OCI-LY1 (cell line): ENCODE data around the gene MMEL1.

Source experiments
- H2AFZ ChIP-seq: fragments of 200-600 bp; sonication (generic), shearing (Covaris generic); 2 replicates; pipeline ENCODE4 v1.6.0; 2014; ENCODE audit warnings: antibody characterized with exemption, mild to moderate bottlenecking, low read length
- H3F3A ChIP-seq: fragments of 200-600 bp; sonication (generic), shearing (Covaris generic); 2 replicates; pipeline ENCODE4 v1.6.0; 2014; ENCODE audit warnings: mild to moderate bottlenecking, antibody characterized with exemption, low read length, moderate library complexity; ENCODE audit not compliant: insufficient read depth
- H3K27ac ChIP-seq: fragments of 200-600 bp; sonication (generic); 2 replicates; pipeline ENCODE4 v1.5.1; 2014; ENCODE audit warnings: low read length, mixed run types, mild to moderate bottlenecking, low read depth; ENCODE audit not compliant: poor library complexity, severe bottlenecking
- H3K27me3 ChIP-seq: fragments of 200-600 bp; sonication (generic); 2 replicates; pipeline ENCODE4 v1.6.0; 2014; ENCODE audit warnings: antibody characterized with exemption, mild to moderate bottlenecking, low read length, moderate library complexity; ENCODE audit not compliant: insufficient read depth
- H3K36me3 ChIP-seq: fragments of 200-600 bp; sonication (generic); 2 replicates; pipeline ENCODE4 v1.6.1; 2014; ENCODE audit warnings: mild to moderate bottlenecking, antibody characterized with exemption, low read length, moderate library complexity, mixed read lengths; ENCODE audit not compliant: insufficient read depth
- H3K4me1 ChIP-seq: fragments of 200-600 bp; sonication (generic); 2 replicates; pipeline ENCODE4 v1.5.1; 2014; ENCODE audit warnings: mild to moderate bottlenecking, low read length, moderate library complexity; ENCODE audit not compliant: insufficient read depth, severe bottlenecking
- H3K4me2 ChIP-seq: fragments of 200-600 bp; sonication (generic), shearing (Covaris generic); 2 replicates; pipeline ENCODE4 v1.6.1; 2014; ENCODE audit warnings: low read length
- H3K4me3 ChIP-seq: fragments of 200-600 bp; sonication (generic); 2 replicates; pipeline ENCODE4 v1.5.1; 2014; ENCODE audit warnings: low read length, low read depth, mild to moderate bottlenecking, mixed read lengths; ENCODE audit not compliant: poor library complexity, severe bottlenecking
- H3K79me2 ChIP-seq: fragments of 200-600 bp; shearing (Covaris generic); 2 replicates; pipeline ENCODE4 v1.6.1; 2016; ENCODE audit warnings: mixed run types, low read length, mixed read lengths; ENCODE audit not compliant: insufficient read depth
- H3K9ac ChIP-seq: fragments of 200-600 bp; sonication (generic), shearing (Covaris generic); 2 replicates; pipeline ENCODE4 v1.6.1; 2014; ENCODE audit warnings: mild to moderate bottlenecking, low read length, mixed read lengths
- H3K9me2 ChIP-seq: fragments of 200-600 bp; sonication (generic), shearing (Covaris generic); 2 replicates; pipeline ENCODE4 v1.6.1; 2014; ENCODE audit warnings: low read depth, mild to moderate bottlenecking, low read length, mixed read lengths
- H3K9me3 ChIP-seq: fragments of 200-600 bp; shearing (Covaris generic); 2 replicates; pipeline ENCODE4 v1.6.1; 2014; ENCODE audit warnings: low read length, mixed read lengths
- H4K20me1 ChIP-seq: fragments of 200-600 bp; sonication (generic), shearing (Covaris generic); 2 replicates; pipeline ENCODE4 v1.6.0; 2016; ENCODE audit warnings: mild to moderate bottlenecking, low read length; ENCODE audit not compliant: insufficient read depth
- EZH2 ChIP-seq: fragments of 200-600 bp; sonication (generic), shearing (Covaris generic); IDR thresholded peaks from 2 replicates; pipeline ENCODE4 v1.8.0; 2017; ENCODE audit warnings: borderline replicate concordance, mixed run types, mild to moderate bottlenecking, antibody characterized with exemption, low read length, moderate library complexity, mixed read lengths
- TF ChIP-seq, protein P1 (sequence below): fragments of 200-600 bp; sonication (generic), shearing (Covaris generic); IDR thresholded peaks from 2 replicates; pipeline ENCODE4 v1.5.1; 2017; ENCODE audit warnings: mild to moderate bottlenecking, antibody characterized with exemption, low read length, moderate library complexity, mixed read lengths

Gene MMEL1

GRCh38 chr1:2585318-2586092 lies 47.3 kb downstream of the MMEL1 start:
- no peak overlapping the region for H2AFZ ChIP-seq
- H3K4me1 ChIP-seq = peaks cover 18% of the 10 kb centered on the region

GRCh38 chr1:2584686-2585317 lies 48.0 kb downstream of the MMEL1 start:
- Histone ChIP-seq H3K4me3 (peak overlapping the region; percentile 74), H2AFZ (no peak overlapping the region), H3F3A (no peaks in the 10 kb centered on the region), H3K4me1 (peaks cover 18% of the 10 kb centered on the region), H3K27ac (peak overlapping the region; percentile 16), H3K36me3 (no peaks in the 10 kb centered on the region), H3K9ac (peak overlapping the region; percentile 78), H3K79me2 (no peaks in the 10 kb centered on the region), H3K4me2 (peak overlapping the region; percentile 80), H3K9me3 (no peaks in the 10 kb centered on the region), H3K9me2 (no peaks in the 10 kb centered on the region), H4K20me1 (no peaks in the 10 kb centered on the region), H3K27me3 (no peaks in the 10 kb centered on the region; the same call in 1 of the 2 replicates)
- TF ChIP-seq, protein P1, sequence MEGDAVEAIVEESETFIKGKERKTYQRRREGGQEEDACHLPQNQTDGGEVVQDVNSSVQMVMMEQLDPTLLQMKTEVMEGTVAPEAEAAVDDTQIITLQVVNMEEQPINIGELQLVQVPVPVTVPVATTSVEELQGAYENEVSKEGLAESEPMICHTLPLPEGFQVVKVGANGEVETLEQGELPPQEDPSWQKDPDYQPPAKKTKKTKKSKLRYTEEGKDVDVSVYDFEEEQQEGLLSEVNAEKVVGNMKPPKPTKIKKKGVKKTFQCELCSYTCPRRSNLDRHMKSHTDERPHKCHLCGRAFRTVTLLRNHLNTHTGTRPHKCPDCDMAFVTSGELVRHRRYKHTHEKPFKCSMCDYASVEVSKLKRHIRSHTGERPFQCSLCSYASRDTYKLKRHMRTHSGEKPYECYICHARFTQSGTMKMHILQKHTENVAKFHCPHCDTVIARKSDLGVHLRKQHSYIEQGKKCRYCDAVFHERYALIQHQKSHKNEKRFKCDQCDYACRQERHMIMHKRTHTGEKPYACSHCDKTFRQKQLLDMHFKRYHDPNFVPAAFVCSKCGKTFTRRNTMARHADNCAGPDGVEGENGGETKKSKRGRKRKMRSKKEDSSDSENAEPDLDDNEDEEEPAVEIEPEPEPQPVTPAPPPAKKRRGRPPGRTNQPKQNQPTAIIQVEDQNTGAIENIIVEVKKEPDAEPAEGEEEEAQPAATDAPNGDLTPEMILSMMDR = no peak
- TF ChIP-seq EZH2 = no peak

More at GRCh38 chr1:2585318-2586092, 47.3 kb downstream of the MMEL1 start:
- no peaks in the 10 kb centered on the region for H3K9me3 ChIP-seq
- no peaks in the 10 kb centered on the region for H3F3A ChIP-seq
- peak overlapping the region; percentile 80 for H3K4me2 ChIP-seq
- no peaks in the 10 kb centered on the region; the same call in 1 of the 2 replicates for H3K27me3 ChIP-seq
- H3K27ac ChIP-seq = peak overlapping the region; percentile 75
- no peaks in the 10 kb centered on the region for H3K36me3 ChIP-seq
- TF ChIP-seq, protein P1 = no peak
- TF ChIP-seq EZH2 = no peak
- peak overlapping the region; percentile 74 for H3K4me3 ChIP-seq
- H3K9me2 ChIP-seq = no peaks in the 10 kb centered on the region
- H3K9ac ChIP-seq = peak overlapping the region; percentile 78
- no peaks in the 10 kb centered on the region for H3K79me2 ChIP-seq
- H4K20me1 ChIP-seq = no peaks in the 10 kb centered on the region

DNA sequence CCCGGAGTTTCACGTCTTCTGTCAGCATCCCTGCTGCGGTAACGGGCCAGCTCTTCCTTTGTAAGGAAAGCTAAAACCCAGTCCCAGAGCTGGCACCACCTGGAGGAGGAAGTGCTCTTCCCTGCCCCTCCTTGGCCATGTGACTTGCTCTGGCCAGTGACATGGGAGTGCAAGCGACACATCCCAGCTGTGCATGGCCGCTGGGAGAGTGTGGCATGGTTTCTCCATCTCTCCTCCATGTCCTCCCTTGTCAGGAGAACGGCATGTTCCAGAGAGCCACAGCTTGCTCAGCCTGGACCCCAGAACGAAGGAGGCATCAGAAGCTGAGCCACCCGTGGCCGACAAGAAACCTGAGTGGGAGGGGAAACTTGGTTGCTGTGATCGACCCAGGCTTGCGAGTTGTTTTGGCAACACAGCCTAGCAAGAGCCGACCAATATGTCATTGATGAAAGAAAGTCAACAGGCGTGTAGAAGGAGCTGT lies 48.9 kb downstream of the MMEL1 start:
- Histone ChIP-seq H3K9me3 (no peaks in the 10 kb centered on the region), H3K27me3 (no peaks in the 10 kb centered on the region; the same call in 1 of the 2 replicates), H3K4me3 (no peak overlapping the region), H3K9me2 (no peaks in the 10 kb centered on the region), H3K9ac (no peak overlapping the region), H3K36me3 (no peaks in the 10 kb centered on the region), H3K27ac (no peak overlapping the region), H3K79me2 (no peaks in the 10 kb centered on the region), H3F3A (no peaks in the 10 kb centered on the region), H2AFZ (no peak overlapping the region), H3K4me2 (no peak overlapping the region), H4K20me1 (no peaks in the 10 kb centered on the region), H3K4me1 (peaks cover 18% of the 10 kb centered on the region)
- TF ChIP-seq EZH2 = no peak
- TF ChIP-seq, protein P1 = no peak
